Memory B cell (primary cell): ENCODE measurements around the gene RAPGEF6.
"Not testable (repeated sequence)": the region's sequence is repeated elsewhere in the genome, so short reads cannot be mapped to it uniquely, and the experiment has no call there.

Experiments
- ATAC-seq: fragments of 150-1000 bp; cut with Tn5 transposase; 2 replicates; pipeline ENCODE4 v1.10.0; 2021; ENCODE audit warnings: low read depth, mild to moderate bottlenecking, moderate library complexity
- DNase-seq, 2 donors: peaks; one replicate each; pipeline ENCODE4 v3.0.0; 2022; ENCODE audit warnings: low spot score in 2 of 2
- H3K27ac Mint-ChIP-seq: one replicate; pipeline ENCODE4 v1.8.0; 2022; ENCODE audit warnings: mild to moderate bottlenecking, moderate library complexity, mixed read lengths
- H3K27me3 Mint-ChIP-seq: one replicate; pipeline ENCODE4 v1.8.0; 2022; ENCODE audit warnings: mixed read lengths
- H3K36me3 Mint-ChIP-seq: one replicate; pipeline ENCODE4 v1.8.0; 2022; ENCODE audit warnings: mild to moderate bottlenecking, mixed read lengths
- H3K4me1 Mint-ChIP-seq: one replicate; pipeline ENCODE4 v1.8.0; 2022; ENCODE audit warnings: mixed read lengths
- H3K4me3 Mint-ChIP-seq: one replicate; pipeline ENCODE4 v1.8.0; 2022; ENCODE audit warnings: mild to moderate bottlenecking, moderate library complexity, mixed read lengths
- H3K9me3 Mint-ChIP-seq: one replicate; pipeline ENCODE4 v1.8.0; 2022; ENCODE audit warnings: mixed read lengths

Gene RAPGEF6

DNA sequence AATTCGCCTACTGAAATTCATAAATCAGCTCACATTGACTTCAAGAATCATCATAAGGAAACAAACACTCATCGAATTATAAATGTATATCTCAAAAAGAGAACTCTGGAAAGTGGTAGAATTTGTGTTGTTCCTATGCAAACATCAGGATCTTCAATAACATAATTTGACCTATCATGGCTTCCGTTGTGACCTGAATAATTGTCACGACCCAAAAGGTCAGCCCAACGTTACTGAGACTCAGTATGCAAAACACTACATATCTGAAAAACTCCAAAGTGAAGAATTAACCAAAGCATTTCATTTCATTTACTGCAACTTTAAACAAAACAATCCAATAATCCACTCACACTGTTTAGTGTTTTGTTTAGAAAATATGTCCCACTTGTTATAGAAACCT lies 1.2 kb downstream of the RAPGEF6 start:
- Mint-ChIP-seq H3K27ac (peak overlapping the region; percentile 99), H3K4me1 (peaks cover 21% of the 10 kb centered on the region), H3K4me3 (peak overlapping the region; percentile 97), H3K36me3 (no peaks in the 10 kb centered on the region), H3K9me3 (no peaks in the 10 kb centered on the region), H3K27me3 (no peaks in the 10 kb centered on the region)
- ATAC-seq = no peak
- DNase-seq = no peak

DNA sequence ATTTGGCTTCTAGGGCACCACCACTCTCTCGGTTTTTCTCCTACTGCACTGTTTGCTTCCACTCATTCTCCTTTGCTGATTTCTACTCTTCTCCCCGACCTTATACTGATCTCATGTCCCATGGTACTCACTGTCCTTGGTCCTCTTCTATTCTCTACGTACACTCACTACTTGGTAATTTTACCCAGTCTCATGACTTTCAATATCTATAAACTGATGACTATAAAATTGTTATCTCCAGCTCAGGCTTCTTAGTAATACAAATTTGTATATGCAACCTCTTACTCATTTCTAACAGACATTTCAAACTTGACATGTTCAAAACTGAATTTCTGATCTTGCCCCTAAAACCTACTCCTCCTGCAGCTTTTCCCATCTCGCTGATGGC lies 4.1 kb downstream of the RAPGEF6 start:
- DNase-seq (no peak), ATAC-seq (no peak)
- Mint-ChIP-seq H3K27me3 (no peaks in the 10 kb centered on the region), H3K27ac (no peak overlapping the region), H3K9me3 (no peaks in the 10 kb centered on the region), H3K36me3 (peaks cover 1% of the 10 kb centered on the region), H3K4me3 (no peak overlapping the region), H3K4me1 (peaks cover 29% of the 10 kb centered on the region)

DNA sequence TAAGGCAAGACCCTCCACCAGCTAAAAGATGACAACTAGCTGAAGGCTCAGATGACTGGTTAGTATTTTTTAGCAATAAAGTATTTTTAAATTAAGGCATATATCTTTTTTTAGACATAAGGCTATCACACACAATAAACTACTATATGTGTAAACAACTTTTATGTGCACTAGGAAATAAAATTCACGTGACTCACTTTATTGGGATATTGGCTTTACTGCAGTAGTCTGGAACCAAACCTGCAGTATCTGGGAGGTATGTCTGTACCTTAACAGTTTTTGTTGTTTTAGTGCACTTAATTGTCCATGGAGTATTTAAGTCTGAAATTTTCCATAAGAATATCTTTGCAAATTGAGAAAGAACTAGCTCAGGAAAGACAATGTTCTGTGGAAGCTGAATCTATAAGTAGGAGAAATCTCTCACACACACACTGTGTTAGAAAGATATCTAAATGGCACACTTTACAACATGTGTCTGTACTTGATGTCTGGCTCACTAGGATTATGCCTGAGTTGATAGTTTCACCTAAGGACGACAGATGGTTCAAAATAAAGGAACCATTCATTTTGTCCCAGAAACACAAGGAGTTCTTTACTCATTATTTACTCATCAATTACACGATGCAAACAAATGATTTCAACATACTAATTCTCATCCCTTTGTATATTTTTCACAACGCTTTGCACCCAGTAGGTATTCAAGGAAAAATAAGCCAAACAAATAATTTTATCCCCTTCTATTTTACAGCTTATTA lies 4.6 kb downstream of the RAPGEF6 start:
- no peak for DNase-seq

DNA sequence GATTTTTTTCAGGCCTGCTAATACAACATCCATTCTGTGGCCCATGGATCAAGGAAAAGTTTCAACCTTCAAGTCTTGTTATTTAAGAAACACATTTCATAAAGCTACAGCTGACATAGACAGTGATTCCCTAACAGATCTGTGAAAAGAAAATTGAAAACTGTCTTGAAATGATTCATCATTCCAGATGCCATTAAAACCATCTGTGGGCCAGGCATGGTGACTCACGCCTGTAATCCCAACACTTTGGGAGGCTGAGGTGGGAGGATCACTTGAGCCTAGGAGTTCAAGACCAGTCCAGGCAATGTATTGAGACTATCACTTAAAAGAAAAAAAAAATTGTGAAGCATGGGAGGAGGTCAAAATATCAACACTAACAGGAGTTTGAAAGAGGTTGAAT lies 6.0 kb downstream of the RAPGEF6 start:
- Mint-ChIP-seq H3K27me3 (no peaks in the 10 kb centered on the region), H3K4me3 (no peak overlapping the region), H3K9me3 (no peaks in the 10 kb centered on the region), H3K36me3 (peaks cover 9% of the 10 kb centered on the region), H3K4me1 (peaks cover 30% of the 10 kb centered on the region), H3K27ac (no peak overlapping the region)
- DNase-seq (no peak), ATAC-seq (no peak)

More for the DNA sequence above, 4.6 kb downstream of the RAPGEF6 start:
- no peak for ATAC-seq
- no peak overlapping the region for H3K4me3 Mint-ChIP-seq
- no peaks in the 10 kb centered on the region for H3K27me3 Mint-ChIP-seq
- H3K4me1 Mint-ChIP-seq = peaks cover 32% of the 10 kb centered on the region
- no peak overlapping the region for H3K27ac Mint-ChIP-seq
- no peaks in the 10 kb centered on the region for H3K9me3 Mint-ChIP-seq
- peaks cover 4% of the 10 kb centered on the region for H3K36me3 Mint-ChIP-seq

DNA sequence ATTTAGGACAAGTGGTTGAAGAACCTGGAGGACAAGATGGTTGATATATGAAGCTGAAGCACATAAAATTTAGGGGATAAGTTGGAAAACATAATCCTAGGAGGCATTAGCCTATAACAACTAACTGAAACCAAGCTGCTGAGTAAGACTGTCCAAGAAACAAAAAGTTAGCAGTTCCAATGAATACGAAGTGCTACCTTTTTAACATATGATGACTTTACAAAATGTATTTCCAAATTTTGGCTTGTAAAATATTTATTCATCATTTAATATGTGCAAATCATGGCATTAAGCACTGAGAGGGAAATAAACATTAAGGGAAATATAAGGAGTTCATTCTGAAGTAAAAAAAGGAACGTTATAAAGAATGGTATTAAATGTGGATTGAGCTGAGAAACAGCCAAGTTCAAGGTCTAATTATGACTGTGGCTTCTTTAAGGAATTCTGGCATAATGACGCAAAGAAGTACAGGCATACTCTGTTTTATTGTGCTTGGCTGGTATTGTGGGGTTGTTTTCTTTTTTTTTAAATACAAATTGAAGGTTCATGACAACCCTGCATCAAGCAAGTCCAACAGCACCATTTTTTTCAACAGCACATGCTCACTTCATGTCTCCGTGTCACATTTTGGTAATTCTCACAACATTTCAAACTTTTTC lies 7.7 kb downstream of the RAPGEF6 start:
- H3K9me3 Mint-ChIP-seq = no peaks in the 10 kb centered on the region
- H3K4me1 Mint-ChIP-seq = peaks cover 29% of the 10 kb centered on the region
- no peak for DNase-seq
- no peak for ATAC-seq
- no peaks in the 10 kb centered on the region for H3K27me3 Mint-ChIP-seq
- H3K27ac Mint-ChIP-seq = no peak overlapping the region
- H3K36me3 Mint-ChIP-seq = peaks cover 14% of the 10 kb centered on the region
- H3K4me3 Mint-ChIP-seq = no peak overlapping the region

DNA sequence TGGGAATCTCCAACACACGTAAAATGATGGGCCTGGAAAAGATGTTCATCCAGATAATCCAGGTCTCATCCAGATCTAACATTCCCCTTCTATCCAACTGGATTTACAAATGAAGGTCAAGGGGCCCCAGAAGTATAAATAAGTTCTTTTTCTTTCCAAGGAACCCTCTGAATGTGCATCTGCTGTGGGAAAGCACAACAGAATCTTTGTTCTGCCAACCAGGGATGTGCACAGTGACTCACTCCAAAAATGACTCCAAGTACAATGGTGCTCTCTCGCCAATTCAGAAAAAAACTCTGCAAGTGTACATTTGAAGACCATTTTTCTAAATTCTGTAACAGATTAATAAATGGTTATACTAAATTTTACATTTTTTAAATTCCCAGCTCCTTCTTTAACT lies 12.4 kb downstream of the RAPGEF6 start:
- DNase-seq (no peak), ATAC-seq (no peak)
- peaks cover 37% of the 10 kb centered on the region for H3K4me1 Mint-ChIP-seq
- no peak overlapping the region for H3K27ac Mint-ChIP-seq
- no peaks in the 10 kb centered on the region for H3K27me3 Mint-ChIP-seq
- H3K9me3 Mint-ChIP-seq = no peaks in the 10 kb centered on the region
- H3K4me3 Mint-ChIP-seq = no peak overlapping the region
- H3K36me3 Mint-ChIP-seq = peaks cover 20% of the 10 kb centered on the region

DNA sequence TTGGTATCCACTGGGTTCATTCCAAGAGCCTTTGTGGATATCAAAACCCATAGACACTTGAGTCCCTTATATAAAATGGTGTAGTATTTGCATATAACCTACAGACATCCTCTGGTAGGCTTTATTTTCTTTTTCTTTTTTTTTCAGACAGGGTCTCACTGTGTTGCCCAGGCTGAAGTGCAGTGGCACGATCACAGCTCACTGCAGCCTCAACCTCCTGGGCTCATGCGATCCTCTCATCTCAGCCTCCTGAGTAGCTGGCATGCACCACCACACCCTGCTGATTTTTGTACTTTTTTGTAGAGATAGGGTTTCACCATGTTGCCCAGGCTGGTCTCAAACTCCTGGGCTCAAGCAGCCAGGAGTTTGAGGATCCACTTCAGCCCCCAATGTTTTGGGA lies 13.9 kb downstream of the RAPGEF6 start:
- H3K27me3 Mint-ChIP-seq, ATAC-seq, H3K27ac Mint-ChIP-seq, H3K9me3 Mint-ChIP-seq, H3K4me3 Mint-ChIP-seq, DNase-seq: not testable (repeated sequence)
- H3K4me1 Mint-ChIP-seq = peaks cover 33% of the 10 kb centered on the region
- peaks cover 20% of the 10 kb centered on the region for H3K36me3 Mint-ChIP-seq

DNA sequence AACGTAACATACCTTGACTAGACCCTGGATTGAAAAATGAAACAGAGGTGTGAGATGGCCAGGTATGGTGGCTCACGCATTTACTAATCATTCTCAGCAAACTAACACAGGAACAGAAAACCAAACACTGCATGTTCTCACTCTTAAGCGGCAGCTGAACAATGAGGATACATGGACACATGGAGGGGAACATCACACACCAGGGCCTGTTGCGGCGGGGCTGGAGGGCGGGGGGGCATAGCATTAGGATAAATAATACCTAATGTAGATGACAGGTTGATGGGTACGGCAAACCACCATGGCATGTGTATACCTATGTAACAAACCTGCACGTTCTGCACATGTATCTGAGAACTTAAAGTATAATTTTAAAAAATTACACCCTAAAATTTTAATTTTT lies 15.9 kb downstream of the RAPGEF6 start:
- Mint-ChIP-seq H3K4me3 (no peak overlapping the region), H3K36me3 (peaks cover 14% of the 10 kb centered on the region), H3K9me3 (peaks cover 1% of the 10 kb centered on the region), H3K27me3 (no peaks in the 10 kb centered on the region), H3K4me1 (peaks cover 39% of the 10 kb centered on the region), H3K27ac (peak overlapping the region; percentile 67)
- ATAC-seq (no peak), DNase-seq (no peak)

DNA sequence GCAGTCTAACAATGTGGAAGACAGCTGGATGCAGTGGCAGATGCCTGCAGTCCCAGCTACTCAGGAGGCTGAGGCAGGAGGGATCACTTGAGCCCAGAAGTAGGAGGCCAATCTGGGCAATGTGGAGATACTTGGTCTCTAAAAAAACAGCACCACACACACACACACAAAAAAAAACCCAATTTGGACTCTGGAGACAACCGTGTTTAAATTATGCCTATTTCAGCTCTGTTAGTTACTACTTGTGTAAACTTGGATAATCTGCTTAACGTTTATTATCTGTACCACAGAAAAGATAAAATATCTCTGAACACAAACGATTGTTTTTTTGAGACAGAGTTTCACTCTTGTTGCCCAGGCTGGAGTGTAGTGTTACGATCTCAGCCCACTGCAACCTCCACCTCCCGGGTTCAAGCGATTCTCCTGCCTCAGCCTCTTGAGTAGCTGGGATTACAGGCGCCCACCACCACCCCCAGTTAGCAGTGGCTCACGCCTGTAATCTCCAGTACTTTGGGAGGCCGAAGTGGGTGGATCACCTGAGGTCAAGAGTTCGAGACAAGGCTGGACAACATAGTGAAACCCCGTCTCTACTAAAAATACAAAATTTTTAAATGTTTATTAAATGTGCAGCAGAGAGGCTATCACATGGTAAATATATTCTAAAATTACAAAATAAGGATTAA lies 17.7 kb downstream of the RAPGEF6 start:
- Mint-ChIP-seq H3K36me3 (peaks cover 10% of the 10 kb centered on the region), H3K4me1 (peaks cover 36% of the 10 kb centered on the region), H3K27ac (no peak overlapping the region), H3K4me3 (no peak overlapping the region), H3K9me3 (peaks cover 1% of the 10 kb centered on the region), H3K27me3 (no peaks in the 10 kb centered on the region)
- ATAC-seq = no peak
- DNase-seq = no peak

DNA sequence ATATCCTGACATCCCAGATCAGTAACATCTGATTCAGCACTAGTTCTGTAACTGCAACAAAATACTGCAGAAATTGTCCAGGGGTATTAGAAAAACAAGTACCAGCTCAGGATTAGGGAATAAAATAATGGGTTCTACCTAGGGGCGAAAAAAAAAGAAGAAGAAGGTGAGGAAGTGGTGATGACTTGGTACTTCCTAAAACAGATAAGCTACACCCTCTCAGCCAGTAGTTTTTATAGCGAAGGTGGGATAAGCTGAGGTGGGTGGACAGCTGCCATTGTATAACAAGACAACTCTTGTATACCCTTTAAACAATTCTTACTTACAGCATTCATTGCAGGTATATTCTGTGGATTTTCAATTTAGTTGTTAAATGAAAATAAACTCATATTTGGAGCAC lies 19.1 kb downstream of the RAPGEF6 start:
- no peak overlapping the region for H3K4me3 Mint-ChIP-seq
- peaks cover 1% of the 10 kb centered on the region for H3K9me3 Mint-ChIP-seq
- H3K4me1 Mint-ChIP-seq = peaks cover 32% of the 10 kb centered on the region
- peaks cover 4% of the 10 kb centered on the region for H3K36me3 Mint-ChIP-seq
- peak; percentile 45 for ATAC-seq
- DNase-seq = no peak
- H3K27ac Mint-ChIP-seq = peak overlapping the region; percentile 73
- H3K27me3 Mint-ChIP-seq = no peaks in the 10 kb centered on the region

DNA sequence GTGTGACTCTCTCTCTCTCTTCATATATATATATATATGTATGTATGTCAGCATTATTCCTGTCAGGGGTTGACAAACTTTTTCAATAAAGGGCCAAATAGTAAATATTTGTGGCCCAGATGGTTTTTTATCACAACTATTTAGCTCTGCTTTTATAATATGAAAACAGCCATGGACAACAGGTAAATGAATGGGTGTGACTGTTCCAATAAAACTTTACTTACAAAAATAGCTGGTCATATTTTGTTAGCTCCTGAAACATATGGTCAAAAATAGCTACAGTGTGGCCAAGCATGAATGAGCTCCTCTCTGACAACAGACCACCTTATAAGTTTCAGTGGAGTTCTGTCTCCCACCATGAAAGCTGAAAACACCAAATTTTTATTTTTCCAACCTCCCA lies 21.6 kb downstream of the RAPGEF6 start:
- Mint-ChIP-seq H3K4me1 (peaks cover 40% of the 10 kb centered on the region), H3K36me3 (peaks cover 13% of the 10 kb centered on the region), H3K4me3 (no peak overlapping the region), H3K9me3 (peaks cover 1% of the 10 kb centered on the region), H3K27me3 (no peaks in the 10 kb centered on the region), H3K27ac (no peak overlapping the region)
- ATAC-seq (no peak), DNase-seq (no peak)

DNA sequence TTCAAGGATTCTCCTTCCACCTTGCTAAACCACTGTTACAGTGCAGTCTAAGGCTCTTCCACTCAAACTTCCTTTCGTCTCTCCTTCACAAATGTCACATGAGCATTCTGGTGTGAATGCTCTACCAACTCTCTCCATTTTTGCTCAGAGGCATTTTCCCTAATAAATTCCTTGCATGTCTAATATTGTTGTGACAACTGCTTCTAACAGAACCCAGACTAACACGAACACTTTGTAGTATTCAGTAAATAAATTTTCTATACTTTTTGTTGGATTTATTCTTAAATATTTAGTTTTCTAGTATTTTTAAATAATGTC lies 24.0 kb downstream of the RAPGEF6 start:
- no peak for DNase-seq
- no peak for ATAC-seq
- no peak overlapping the region for H3K27ac Mint-ChIP-seq
- peaks cover 1% of the 10 kb centered on the region for H3K9me3 Mint-ChIP-seq
- peaks cover 13% of the 10 kb centered on the region for H3K36me3 Mint-ChIP-seq
- H3K4me3 Mint-ChIP-seq = no peak overlapping the region
- peaks cover 50% of the 10 kb centered on the region for H3K4me1 Mint-ChIP-seq
- no peaks in the 10 kb centered on the region for H3K27me3 Mint-ChIP-seq

DNA sequence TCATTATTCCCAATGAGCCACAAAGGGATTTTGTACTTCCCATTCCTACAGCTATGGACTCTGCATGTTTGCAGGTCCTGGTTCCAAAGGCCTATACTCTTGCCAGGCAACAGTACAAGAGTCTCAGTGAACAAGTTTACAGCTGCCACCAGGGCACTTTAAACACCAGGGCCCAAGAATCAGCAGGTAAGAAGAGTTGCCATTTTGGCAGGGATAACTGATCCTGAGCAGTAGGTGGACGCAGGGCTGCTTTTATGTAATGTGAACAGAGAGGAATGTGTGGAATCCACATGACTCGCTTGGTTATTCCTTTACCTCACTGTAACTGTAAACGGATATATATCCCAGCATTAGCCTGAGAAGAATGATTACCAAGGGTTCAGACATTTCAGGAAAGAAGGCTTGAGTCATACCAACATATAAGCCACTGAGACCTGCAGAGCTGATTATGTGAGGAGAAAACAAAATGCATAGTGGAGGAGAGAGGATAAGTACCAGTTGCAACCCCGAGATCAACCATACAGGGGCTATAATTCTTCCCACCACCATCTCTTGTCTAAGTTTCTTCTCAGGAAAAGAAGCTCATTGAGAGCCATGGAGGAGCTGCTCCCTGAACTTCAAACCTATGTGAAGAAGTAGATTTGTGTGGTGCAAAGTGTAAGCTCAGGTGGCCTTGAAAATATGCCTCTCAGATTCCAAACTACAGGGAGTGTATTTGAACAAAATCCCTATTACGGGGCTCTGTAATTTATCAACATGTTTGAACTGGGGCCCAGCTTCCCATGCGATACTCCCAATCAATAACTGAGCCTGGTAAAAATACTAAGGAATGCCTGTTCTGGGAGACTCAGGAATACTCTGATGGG lies 24.6 kb downstream of the RAPGEF6 start:
- ATAC-seq = no peak
- peak overlapping the region; percentile 17 for H3K27ac Mint-ChIP-seq
- no peak overlapping the region for H3K4me3 Mint-ChIP-seq
- DNase-seq = no peak
- H3K9me3 Mint-ChIP-seq = peaks cover 1% of the 10 kb centered on the region
- no peaks in the 10 kb centered on the region for H3K27me3 Mint-ChIP-seq
- peaks cover 13% of the 10 kb centered on the region for H3K36me3 Mint-ChIP-seq
- H3K4me1 Mint-ChIP-seq = peaks cover 47% of the 10 kb centered on the region

DNA sequence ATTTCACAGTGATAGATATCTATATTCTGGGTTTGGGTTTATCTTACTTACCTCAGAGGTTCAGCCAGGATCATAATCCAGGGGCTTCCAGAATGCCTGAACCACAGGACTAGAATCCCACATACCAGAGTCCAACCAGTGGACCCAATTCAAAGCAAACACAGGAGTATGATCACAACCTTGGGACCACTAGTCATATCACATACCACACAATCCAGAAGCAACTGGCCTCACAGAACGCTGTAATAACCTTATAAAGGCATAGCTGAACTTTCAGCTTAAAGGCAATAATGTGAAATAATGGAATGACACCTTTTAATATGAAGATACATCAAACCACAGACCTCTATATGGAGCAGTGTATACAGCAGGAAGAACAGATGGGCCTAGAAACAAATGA lies 25.3 kb downstream of the RAPGEF6 start:
- Mint-ChIP-seq H3K9me3 (peaks cover 1% of the 10 kb centered on the region), H3K36me3 (peaks cover 13% of the 10 kb centered on the region), H3K4me3 (no peak overlapping the region), H3K27me3 (no peaks in the 10 kb centered on the region), H3K4me1 (peaks cover 47% of the 10 kb centered on the region), H3K27ac (peak overlapping the region; percentile 17)
- ATAC-seq (no peak), DNase-seq (no peak)
